ENCODE data around the gene NXT2.
"Not testable (repeated sequence)": the region's sequence is repeated elsewhere in the genome, so short reads cannot be mapped to it uniquely, and the experiment has no call there.

Gene NXT2

DNA sequence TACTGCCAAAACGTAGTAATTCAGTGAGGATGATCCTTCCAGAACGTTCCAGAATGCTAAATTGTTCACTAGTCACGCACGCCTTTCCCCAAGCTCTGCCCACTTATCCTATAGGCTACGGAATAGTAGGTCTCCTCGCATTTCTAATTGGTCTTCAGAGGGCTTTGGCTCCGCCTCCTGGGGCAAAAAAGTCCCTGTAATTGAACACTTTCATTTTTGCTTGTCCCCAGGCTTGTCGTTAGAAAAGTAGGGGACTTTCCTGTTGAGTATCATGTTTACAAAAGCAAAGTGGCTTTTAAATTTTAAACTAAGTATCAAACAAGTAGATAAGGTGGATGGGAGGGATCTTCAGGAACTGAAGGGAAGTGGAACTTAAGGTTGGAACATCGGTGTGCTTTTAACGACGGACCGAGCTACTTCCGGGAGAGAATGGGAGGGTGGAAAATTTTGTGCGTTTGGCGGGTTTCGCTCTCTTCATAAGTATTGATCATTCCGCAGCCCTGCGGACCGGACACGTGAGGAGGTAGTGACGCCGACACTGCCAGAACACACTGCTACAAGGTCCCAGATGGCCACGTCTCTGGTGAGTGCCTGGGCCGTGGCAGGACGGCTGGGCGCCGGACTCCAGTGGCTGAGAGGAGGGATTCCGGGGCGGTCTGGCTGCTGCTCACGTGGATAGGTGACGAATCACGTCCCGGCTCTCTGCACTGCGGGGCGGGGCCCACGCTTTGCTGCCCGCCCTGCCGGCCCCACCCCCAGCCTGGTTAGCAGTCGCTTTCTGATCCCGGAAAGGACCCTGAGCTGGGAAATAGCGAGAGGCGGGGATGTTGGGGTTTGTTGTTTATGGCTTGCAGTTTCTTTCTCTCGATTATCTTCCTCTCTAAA, at the start of gene NXT2:
NXT2 (plus strand) TSS at position 406 of the 885 bp plus-strand sequence; CDS start at position 569, 163 bp downstream.
- peak; percentile 76 for DNase-seq (ENCODE audit: low read depth)

DNA sequence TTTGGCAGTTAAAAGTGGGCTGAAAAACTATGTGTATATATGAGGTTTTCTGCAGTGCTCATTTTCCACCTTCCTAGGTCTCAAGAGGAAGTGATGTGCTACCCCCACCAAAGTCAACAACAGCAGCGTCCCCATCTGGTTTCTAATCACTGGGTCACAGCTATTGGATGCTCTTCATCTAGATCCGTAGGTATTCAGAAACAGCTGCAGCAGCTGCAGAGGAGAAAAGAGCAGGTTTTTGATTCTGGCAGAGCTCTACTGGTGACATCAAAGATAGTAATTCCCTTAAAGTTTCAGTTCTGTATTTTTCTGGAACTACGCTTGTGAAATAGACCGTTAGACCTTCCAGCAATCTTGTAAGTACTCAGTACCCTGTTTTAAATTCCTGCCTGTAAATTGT, 49.0 kb upstream of the NXT2 start:
- DNase-seq (ENCODE audit: low read depth): no peak

DNA sequence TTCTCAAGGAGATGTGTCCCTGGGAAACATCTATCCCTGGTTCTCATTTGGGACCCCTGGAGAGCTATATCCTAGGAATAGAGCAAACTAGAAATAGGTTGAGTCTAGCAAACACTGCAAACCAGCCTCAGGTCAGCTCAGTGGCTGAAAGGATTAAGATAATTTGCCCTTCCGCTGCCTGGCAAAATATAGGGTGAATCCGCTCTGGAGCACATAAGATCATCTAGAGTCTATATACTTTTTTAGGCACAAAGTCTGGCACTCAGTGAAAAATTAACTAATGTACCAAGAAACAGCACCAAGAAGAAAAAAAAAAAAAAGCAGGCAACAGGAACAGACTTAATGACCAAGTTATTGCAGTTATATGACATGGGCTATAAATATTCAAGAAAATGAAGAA, 47.5 kb upstream of the NXT2 start:
- DNase-seq (ENCODE audit: low read depth): no peak

DNA sequence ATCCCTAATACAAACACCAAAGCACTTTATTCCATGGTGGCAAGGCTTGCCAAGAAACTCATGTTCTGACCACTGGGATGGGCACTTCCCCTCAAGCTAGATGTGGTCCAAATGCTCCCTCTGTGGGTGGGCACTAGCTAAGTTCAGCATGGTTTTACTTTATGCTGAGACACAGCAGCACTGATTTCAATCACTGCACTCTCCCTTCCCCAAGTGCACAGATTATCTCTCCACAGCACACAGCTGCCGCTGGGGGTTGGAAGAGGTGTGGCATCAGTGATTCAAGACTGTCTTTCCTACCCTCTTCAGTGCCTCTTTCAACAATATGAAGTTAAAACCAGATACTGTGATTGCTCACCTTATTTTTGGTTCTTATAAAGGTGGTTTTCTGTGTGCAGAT, 38.2 kb upstream of the NXT2 start:
- DNase-seq (ENCODE audit: low read depth): no peak

DNA sequence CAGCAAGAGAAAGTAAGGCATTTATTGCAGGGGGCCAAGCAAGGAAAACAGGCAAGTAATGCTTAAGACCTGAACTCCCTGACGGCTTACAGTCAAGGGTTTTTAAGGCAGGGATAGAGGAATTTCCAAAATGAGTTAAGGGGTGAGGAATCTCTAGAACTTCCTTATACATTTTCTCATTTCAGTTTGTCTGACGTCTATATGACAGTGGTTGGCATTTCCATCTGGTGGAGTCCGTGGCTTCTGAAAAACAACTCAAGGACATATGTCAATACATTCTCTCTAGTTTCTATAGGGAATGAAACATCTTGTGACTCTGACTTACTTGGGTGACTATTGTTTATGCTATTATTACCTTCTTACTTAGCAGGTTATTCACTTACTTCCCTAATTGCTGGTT, 35.5 kb upstream of the NXT2 start:
- no peak for DNase-seq (ENCODE audit: low read depth)

DNA sequence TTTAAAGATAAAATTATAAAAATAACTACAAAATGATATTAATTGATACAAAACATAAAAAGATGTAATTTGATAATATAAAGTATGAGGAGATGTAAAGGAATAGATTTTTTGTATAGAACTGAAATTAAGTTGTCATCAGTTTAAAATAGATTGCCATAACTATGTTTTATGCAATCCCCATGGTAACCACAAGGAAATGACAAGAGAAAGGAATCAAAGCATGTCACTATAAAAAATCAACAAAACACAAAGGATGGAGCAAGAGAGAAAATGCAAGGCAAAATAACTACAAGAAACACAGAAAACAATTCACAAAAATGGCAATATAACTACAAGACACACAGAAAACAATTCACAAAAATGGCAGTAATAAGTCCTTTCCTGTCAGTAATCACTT, 27.7 kb upstream of the NXT2 start:
- DNase-seq (ENCODE audit: low read depth): no peak

DNA sequence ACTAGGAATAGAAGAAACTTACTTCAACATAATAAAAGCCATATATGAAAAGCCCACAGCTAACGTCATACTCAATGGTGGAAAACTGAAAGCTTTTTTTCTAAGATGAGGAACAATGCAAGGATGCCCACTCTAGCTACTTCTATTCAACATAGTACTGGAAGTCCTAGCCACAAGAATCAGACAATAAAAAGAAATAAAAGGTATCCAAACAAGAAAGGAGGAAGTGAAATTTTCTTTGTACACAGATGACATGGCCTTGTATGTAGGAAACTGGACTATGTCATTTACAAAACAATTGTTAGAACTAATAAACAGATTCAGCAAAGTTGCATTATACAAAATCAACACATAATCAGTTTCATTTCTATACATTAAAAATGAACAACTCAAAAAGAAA, 25.5 kb upstream of the NXT2 start:
- no peak for DNase-seq (ENCODE audit: low read depth)

DNA sequence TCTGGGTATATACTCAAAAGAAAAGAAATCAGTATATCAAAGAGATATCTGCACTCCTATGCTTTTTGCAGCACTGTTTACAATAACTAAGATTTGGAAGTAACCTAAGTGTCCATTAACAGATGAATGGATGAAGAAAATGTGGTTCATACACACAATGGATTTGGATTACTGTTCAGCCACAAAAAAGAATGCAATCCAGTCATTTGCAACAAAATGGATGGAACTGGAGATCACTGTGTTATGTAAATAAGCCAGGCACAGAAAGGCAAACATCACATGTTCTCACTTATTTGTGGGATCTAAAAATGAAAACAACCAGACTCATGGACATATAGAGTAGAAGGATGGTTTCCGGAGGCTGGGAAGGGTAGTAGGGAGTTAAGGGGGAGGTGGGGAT, 17.6 kb upstream of the NXT2 start:
- DNase-seq (ENCODE audit: low read depth): no peak

DNA sequence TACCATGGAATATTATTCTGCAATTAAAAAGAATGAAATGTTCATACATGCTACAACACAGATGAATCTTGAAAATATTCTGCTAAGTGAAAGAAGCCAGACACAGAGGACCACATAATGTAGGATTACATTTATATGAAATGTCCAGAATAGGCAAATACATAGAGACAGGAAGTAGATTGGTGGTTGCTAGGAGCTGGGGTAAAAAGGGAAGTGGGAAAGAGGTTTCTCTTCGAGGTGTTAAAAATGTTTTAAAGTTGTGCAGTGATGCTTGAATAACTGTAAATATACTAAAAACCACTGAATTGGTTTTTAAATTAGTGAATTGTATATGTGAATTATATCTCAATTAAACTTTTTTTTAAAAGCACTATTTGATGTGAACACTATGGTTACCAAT, 3.6 kb upstream of the NXT2 start:
- no peak for DNase-seq (ENCODE audit: low read depth)

DNA sequence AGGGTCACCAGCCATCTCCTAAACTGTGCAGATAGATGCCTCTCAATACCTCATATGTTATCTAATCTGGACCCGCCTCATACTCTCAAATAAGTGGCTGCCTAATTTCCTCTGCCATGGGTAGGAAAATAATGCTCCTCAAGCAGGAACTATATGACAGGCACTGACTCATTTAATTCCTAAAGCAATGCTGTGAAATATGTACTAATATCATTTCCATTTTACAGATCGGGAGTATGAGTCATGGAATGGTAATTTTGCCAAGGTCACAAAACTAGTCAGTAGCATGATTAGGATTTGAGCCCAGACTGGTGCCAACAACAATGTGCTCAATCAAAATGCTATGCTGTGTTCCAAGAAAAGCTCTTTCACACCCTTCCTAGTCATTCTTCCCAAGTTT, 3.0 kb upstream of the NXT2 start:
- no peak for DNase-seq (ENCODE audit: low read depth)

DNA sequence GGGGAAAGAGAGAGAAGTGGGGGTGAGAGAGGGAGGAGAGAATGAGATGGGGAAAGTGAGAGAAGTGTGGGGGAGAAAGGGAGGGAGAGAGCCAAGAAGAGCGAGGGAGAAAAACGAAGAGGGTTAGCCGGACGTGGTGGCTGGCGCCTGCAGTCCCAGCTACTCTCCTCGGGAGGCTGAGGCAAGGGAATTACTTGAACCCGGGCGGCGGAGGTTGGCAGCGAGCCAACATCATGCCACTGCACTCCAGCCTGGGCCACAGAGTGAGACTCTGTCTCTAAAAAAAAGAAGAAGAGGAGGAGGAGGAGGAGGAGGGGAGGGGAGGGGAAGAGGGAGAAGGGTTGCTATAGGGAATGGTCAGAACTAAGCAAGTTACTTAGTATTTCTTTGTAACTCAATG, 1.7 kb upstream of the NXT2 start:
- no peak for DNase-seq (ENCODE audit: low read depth)

DNA sequence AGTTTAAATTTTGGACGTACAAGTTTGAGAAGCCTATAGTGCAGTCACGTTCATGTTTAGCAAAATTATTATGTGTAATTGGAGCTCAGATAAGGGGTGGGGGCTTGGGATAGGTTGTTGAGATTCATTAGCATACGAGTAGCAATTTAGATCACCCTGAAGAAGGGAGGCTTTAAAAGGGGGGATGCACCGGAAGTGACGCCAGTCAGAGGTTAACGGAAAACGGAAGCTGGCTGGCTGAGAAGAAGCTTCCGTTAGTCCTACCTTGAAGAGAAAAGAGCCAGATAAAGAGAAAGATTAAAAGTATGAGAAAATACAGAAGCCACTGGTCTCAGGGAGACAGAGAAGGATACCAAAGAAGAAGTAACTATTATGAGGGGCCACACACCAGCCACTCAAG, 1.1 kb upstream of the NXT2 start:
- DNase-seq (ENCODE audit: low read depth): no peak

DNA sequence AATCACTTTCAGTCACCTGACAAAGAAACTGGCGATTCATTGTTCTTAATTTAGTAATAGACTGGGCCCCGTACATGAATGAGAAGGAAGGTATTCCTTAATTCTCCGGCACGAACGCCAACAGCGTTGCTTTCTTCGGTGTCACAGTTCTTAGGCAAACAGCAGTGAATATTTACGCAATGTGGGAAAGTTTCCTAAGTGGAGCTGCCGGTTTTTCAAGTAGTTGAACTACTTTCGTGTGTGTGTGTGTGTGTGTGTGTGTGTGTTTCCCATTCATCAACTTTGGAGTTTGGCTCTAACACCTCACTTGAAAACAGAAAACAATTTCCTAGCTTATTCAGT, 651 bp downstream of the NXT2 start:
- no peak for DNase-seq (ENCODE audit: low read depth)

DNA sequence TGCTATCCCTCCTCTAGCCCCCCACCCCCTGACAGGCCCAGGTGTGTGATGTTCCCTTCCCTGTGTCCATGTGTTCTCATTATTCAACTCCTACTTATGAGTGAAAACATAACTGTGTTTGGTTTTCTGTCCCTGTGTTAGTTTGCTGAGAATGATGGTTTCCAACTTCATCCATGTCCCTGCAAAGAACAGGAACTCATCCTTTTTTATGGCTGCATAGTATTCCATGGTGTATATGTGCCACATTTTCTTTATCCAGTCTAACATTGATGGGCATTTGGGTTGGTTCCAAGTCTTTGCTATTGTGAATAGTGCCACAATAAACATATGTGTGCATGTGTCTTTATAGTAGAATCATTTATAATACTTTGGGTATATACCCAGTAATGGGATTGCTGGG, 2.4 kb downstream of the NXT2 start:
- DNase-seq (ENCODE audit: low read depth): not testable (repeated sequence)

DNA sequence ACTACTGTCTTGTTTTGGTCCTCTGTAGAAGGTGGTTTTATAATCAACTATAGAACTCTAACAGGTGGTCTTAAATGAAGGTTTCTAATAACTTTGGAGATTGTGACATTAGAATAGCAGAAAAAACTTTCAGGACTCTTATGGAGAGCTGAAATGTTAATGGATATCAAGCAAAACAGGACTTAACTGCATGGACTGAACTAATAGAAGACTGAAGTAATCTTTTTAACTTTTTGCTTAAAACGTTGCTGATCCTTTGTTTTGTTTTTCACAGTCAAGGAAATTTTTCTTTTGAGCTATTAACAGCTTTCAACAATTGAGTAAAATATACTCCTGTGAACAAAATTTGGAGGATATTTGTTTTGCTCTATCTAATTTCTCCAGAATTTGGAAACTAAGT, 17.2 kb downstream of the NXT2 start:
- no peak for DNase-seq (ENCODE audit: low read depth)

DNA sequence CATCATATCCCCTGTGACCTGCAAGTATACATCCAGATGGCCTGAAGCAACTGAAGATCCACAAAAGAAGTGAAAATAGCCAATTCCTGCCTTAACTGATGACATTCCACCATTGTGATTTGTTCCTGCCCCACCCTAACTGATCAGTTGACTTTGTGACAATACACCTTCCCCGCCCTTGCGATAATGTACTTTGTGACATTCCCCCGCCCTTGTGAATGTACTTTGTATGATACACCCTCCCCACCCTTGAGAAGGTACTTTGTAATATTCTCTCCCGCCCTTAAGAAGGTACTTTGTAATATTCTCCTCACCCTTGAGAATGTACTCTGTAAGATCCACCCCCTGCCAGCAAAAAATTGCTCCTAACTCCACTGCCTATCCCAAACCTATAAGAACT, 39.4 kb downstream of the NXT2 start:
- not testable (repeated sequence) for DNase-seq (ENCODE audit: low read depth)

DNA sequence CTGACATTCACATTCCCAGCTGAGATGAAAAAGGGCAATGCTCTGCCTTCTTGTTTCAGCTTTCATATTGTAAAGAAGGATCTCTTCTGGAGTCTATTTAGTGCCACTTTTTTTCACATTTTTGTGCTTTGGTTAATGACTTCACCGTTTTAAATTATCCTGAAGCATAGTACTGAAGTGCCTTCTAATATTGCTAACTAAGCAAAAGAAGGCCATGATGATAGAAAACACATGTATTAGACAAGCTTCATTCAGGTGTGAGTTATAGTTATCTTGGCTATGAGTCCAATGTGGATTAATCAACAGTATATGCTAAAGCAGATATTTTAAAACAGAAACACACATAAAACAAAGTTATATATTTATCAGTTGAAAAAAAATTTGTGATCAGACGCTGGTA, 40.4 kb downstream of the NXT2 start:
- DNase-seq (ENCODE audit: low read depth): no peak

DNA sequence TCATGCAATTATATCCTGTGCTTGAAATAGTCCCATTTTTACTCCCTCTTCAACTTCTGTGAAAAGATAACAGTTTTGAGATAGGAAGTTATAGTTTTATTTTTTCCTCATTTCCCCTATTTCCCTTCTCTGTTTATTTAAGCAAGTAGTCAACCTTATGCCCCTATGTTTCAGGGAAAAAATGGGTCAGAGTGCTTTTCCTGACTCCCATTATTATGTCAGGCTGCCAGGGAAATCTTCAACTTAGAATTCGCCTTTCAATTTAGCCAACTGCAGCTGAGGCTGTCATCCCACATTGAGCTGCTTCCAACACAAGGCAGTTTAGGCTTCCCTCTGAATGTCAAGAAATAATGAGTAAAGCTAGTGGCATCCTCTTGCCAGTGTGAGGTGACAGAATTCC, 42.3 kb downstream of the NXT2 start:
- no peak for DNase-seq (ENCODE audit: low read depth)

DNA sequence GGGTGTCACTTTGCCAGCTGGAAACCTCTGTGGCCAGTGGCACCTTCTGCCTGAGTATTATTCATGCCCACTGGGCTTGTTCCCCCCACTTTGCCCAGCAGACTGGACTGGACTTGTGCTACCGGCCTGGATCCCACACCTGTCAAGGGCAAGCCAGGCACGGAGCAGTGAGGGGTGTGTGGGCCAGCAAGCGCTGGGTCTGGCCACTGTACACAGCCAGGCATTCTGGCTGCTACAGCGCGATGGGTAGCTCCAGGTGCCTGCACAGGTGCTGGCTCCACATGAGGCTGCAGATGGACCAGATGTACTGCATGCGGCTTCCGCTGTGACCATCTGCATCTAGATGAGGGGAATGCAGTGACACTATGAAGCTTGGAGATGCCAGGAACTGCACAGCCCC, 48.8 kb downstream of the NXT2 start:
- DNase-seq (ENCODE audit: low read depth): no peak

DNA sequence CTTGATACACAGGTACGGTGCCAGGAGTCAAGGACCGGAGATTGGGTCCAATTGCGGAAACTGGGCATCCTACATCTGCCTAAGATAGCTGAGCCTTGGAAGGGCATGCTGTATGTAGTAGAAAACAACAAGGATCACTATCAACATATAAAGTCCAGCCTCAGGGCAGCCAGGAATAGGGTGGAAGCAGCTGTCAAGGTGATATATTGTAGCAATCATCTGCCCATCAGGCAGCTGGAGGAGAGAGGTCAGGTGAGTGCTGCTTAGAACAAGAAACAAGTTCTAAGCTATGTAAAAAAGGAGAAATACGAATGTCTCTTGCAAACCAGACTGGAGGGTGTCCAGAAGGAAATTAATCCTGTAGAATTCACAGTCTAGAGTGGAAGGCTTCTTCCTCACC, 53.5 kb downstream of the NXT2 start:
- DNase-seq (ENCODE audit: low read depth): no peak

Data from GM04504 (cell line).